Measurements from ENCODE around the gene SLC25A45.

GRCh38 chr11:65402790-65403189 is 20.3 kb upstream of the SLC25A45 start:
- TF ChIP-seq POLR2A (IDR thresholded peaks at IDR 0.05; ENCODE audit: low read depth, low read length) = no peak
- no peak for TF ChIP-seq POLR2AphosphoS5 (IDR thresholded peaks at IDR 0.05; ENCODE audit: low read depth, low read length)
